ENCODE data around the gene KLF16. TPM values are rescaled to one million over a fixed set of nuclear protein-coding genes. Genes with fewer than 3 reads are reported as not detected.
A peak's percentile ranks its signal among the peaks of the same experiment; 100 is the strongest.

KLF16 gene
- total RNA-seq, 1 donor from 2014 or later = 5.3 TPM

GRCh38 chr19:1811942-1812425 lies 51.4 kb downstream of the KLF16 start, which contains the start of gene ATP8B3:
ATP8B3 (minus strand) TSS chr19:1812276; CDS start chr19:1811736, 540 bp downstream.
- peaks cover 6% of the 10 kb centered on the region for H3K36me3 ChIP-seq (ENCODE audit: control insufficient read depth, insufficient read depth, low read length)
- H3K27me3 ChIP-seq (ENCODE audit: control insufficient read depth, insufficient read depth, low read length) = no peaks in the 10 kb centered on the region
- DNase-seq (ENCODE audit: low read depth) = no peak
- FAIRE-seq = no peak
- H3K4me3 ChIP-seq (ENCODE audit: low read depth, low read length) = peak within 1 kb of the TSS; percentile 39
- peak; percentile 16 for TF ChIP-seq CTCF (IDR thresholded peaks at IDR 0.05; ENCODE audit: insufficient read depth, low read length, severe bottlenecking)

- H3K36me3 ChIP-seq (ENCODE audit: control insufficient read depth, insufficient read depth, low read length) = peaks cover 4% of the 10 kb centered on the region
- DNase-seq (ENCODE audit: low read depth) (peak; percentile 84), FAIRE-seq (no peak)
- H3K27me3 ChIP-seq (ENCODE audit: control insufficient read depth, insufficient read depth, low read length) = no peaks in the 10 kb centered on the region
- no peak for TF ChIP-seq CTCF (IDR thresholded peaks at IDR 0.05; ENCODE audit: insufficient read depth, low read length, severe bottlenecking)
- peak overlapping the region; percentile 39 for H3K4me3 ChIP-seq (ENCODE audit: low read depth, low read length)
Observed at GRCh38 chr19:1811472-1811894, 51.9 kb downstream of the KLF16 start.

DNA sequence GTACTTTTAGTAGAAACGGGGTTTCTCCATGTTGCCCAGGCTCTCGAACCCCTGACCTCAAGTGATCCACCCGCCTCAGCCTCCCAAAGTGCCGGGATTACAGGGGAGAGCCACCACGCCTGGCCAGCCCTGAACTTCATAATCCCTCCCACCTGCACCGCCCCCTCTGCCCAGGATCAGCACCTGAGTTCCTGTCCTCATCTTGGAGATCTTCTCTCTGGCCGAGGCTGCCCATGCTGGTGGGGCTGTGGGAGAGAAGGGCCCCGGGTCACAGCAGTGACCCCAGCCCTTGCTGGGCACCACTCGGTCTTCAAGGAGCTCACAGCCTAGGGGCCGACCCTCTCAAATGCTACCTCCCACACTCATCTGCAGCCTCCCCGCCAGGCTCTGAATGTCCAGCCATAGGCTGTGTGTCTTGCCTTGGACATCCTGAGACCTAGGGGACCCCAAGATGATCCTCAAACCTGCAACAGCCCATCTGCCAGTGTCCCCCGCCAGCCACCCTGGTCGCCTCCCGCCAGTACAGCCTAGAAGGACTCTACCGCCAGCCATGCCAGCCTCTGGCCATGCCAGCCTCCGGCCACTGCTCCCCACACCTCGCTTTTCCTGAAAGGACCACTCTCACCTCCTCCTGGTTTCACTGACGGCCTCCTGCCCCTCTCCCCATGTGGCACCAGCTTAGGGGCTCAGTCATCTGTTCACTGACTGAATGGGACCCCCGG lies 52.8 kb downstream of the KLF16 start:
- H3K36me3 ChIP-seq (ENCODE audit: control insufficient read depth, insufficient read depth, low read length) = no peaks in the 10 kb centered on the region
- FAIRE-seq (no peak), DNase-seq (ENCODE audit: low read depth) (no peak)
- no peaks in the 10 kb centered on the region for H3K27me3 ChIP-seq (ENCODE audit: control insufficient read depth, insufficient read depth, low read length)
- H3K4me3 ChIP-seq (ENCODE audit: low read depth, low read length) = no peak overlapping the region
- no peak for TF ChIP-seq CTCF (IDR thresholded peaks at IDR 0.05; ENCODE audit: insufficient read depth, low read length, severe bottlenecking)

DNA sequence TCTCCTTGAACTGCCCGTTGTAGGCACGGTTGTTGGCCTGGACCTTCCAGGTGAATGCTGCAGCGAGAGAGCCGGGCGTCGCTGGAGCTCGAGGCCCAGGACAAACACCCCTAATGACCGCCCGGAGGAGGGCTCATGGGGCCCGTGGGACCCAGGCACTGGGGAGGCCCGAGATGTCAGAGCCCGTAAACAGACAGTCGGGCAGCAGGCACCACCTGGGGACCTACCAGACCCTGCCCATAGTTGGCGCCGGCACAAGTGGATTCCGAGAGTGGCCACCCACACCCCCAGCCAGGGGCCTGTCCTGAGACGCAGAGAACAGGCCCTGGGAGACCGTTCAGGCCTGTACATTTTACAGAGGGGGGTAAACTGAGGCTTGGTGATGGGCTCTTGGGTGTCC lies 53.7 kb downstream of the KLF16 start:
- H3K27me3 ChIP-seq (ENCODE audit: control insufficient read depth, insufficient read depth, low read length) = no peaks in the 10 kb centered on the region
- FAIRE-seq (no peak), DNase-seq (ENCODE audit: low read depth) (no peak)
- TF ChIP-seq CTCF (IDR thresholded peaks at IDR 0.05; ENCODE audit: insufficient read depth, low read length, severe bottlenecking) = no peak
- H3K36me3 ChIP-seq (ENCODE audit: control insufficient read depth, insufficient read depth, low read length) = no peaks in the 10 kb centered on the region
- H3K4me3 ChIP-seq (ENCODE audit: low read depth, low read length) = no peak overlapping the region

- H3K36me3 ChIP-seq (ENCODE audit: control insufficient read depth, insufficient read depth, low read length) = no peaks in the 10 kb centered on the region
- FAIRE-seq (no peak), DNase-seq (ENCODE audit: low read depth) (no peak)
- no peak for TF ChIP-seq CTCF (IDR thresholded peaks at IDR 0.05; ENCODE audit: insufficient read depth, low read length, severe bottlenecking)
- no peak overlapping the region for H3K4me3 ChIP-seq (ENCODE audit: low read depth, low read length)
- H3K27me3 ChIP-seq (ENCODE audit: control insufficient read depth, insufficient read depth, low read length) = no peaks in the 10 kb centered on the region
Observed at GRCh38 chr19:1808395-1808731, 55.0 kb downstream of the KLF16 start.

All from bronchial epithelial cell (primary cell).